Adrenal gland (tissue), 12 donors: Measurements from ENCODE around the gene PEPD. TPM values are rescaled to one million over a fixed set of nuclear protein-coding genes. Genes with fewer than 3 reads are reported as not detected.

Source experiments
- DNase-seq, 7 donors: peaks; one replicate each; pipeline ENCODE4 v3.0.0-alpha.2; 2019 to 2020
- H3K27ac ChIP-seq, 5 donors: fragments of 200-600 bp; sonication (generic) in 4 of 5; 1 replicate in 3 of 5; 2 replicates in 2 of 5; pipeline versions ENCODE4 v1.5.1 to v1.8.0; 2016 to 2020; ENCODE audit warnings: mild to moderate bottlenecking in 1 of 5
- H3K27me3 ChIP-seq: fragments of 200-600 bp; 2 replicates; pipeline ENCODE4 v1.8.0; 2021
- H3K36me3 ChIP-seq, 2 donors: fragments of 200-600 bp; replicated peaks in 1 of 2; 1 replicate in 1 of 2; 2 replicates in 1 of 2; pipeline versions ENCODE4 v1.5.1 to v1.8.0; 2018 to 2022
- H3K4me1 ChIP-seq, 2 donors: fragments of 200-600 bp; replicated peaks in 1 of 2; 1 replicate in 1 of 2; 2 replicates in 1 of 2; pipeline versions ENCODE4 v1.5.1 to v1.8.0; 2018 to 2021
- H3K4me3 ChIP-seq, 4 donors: fragments of 200-600 bp; sonication (generic) in 3 of 4; one replicate each; pipeline ENCODE4 v1.5.1; 2016 to 2018
- H3K9me3 ChIP-seq, 3 donors: fragments of 200-600 bp; sonication (generic) in 1 of 3; replicated peaks in 1 of 3; 1 replicate in 2 of 3; 2 replicates in 1 of 3; pipeline versions ENCODE4 v1.5.1 to v1.8.0; 2016 to 2021
- CTCF ChIP-seq, 6 experiments: fragments of 450-650 bp in 4 of 6; fragments of 200-600 bp in 2 of 6; sonication (generic) in 1 of 6; IDR thresholded peaks; 1 replicate in 5 of 6; 2 replicates in 1 of 6; pipeline versions ENCODE4 v1.5.1 to v1.8.0; 2016 to 2021; ENCODE audit warnings: antibody characterized with exemption in 6 of 6, mild to moderate bottlenecking in 2 of 6, moderate library complexity in 1 of 6
- POLR2A ChIP-seq, 2 donors: fragments of 450-650 bp; IDR thresholded peaks; one replicate each; pipeline ENCODE4 v1.6.1; 2017; ENCODE audit warnings: antibody characterized with exemption in 2 of 2, mild to moderate bottlenecking in 2 of 2, moderate library complexity in 1 of 2
- WGBS, 4 donors: extraction: QIAGEN DNeasy Blood & Tissue Kit in 2 of 4; methylation state at CpG; one replicate each; pipeline versions ENCODE4 v1.1.5 to v1.1.7; 2013 to 2017; 5-methylcytosine and 5-hydroxymethylcytosine counted together
- intact Hi-C, 2 donors: fragments of 100-400 bp; cut with DNase I; formaldehyde crosslinking; loops; one replicate each; pipeline versions ENCODE4 v1.14.1 to v1.15.0; 2022 to 2023
- polyA plus RNA-seq, 3 donors: library from polyadenylated mRNA; stranded (reverse); fragments of 200-250 nt in 2 of 3; fragments of 350-450 nt in 1 of 3; fragmentation: Illumina TruSeq in 1 of 3; extraction: RNeasy Lipid Tissue Mini Kit (QIAGEN cat#74804) in 1 of 3; gene quantifications; one replicate each; pipeline ENCODE4 v1.2.3, GENCODE V29; 2013 to 2014
- total RNA-seq, 9 donors: library from RNA; depleted of rRNA in 4 of 9; stranded (reverse); fragments of >200 nt in 4 of 9; fragments of 120-200 nt in 1 of 9; fragmentation: NEBNext Ultra II Directional in 1 of 9; extraction: Animal tissue kit (Norgen Biotek cat#: 25700) in 1 of 9; gene quantifications; one replicate each; pipeline versions ENCODE4 v1.1.0 to v1.2.4, GENCODE V29; 2013 to 2023
- donor health status: healthy with polysubstance abuse.
- donor health status: Bipolar disorder and iron deficiency.
- donor health status: DM: yes; HTN: yes; CAD: no.
- donor health status: DM: no; HTN: no; CAD: no.
- donor health status: DM: no; HTN: no; CAD: no.
- donor health status: DM: yes; HTN: yes; CAD: no.

Gene PEPD
- total and polyA plus RNA-seq, 12 donors, result 24.4 to 311 (median 116) TPM

GRCh38 chr19:33405254-33405552 is 116.4 kb downstream of the PEPD start:
- Histone ChIP-seq H3K9me3 (no peaks in the 10 kb centered on the region), H3K4me3 (no peak overlapping the region), H3K36me3 (no peaks in the 10 kb centered on the region), H3K27ac (no peak overlapping the region), H3K27me3 (no peaks in the 10 kb centered on the region), H3K4me1 (no peaks in the 10 kb centered on the region)
- WGBS, 4 donors, result 69 to 100% (median 89%) methylated on average over 3 to 8 of the region's 8 CpGs
- intact Hi-C loops, result loop anchor here (5.0 to 10.0 kb wide), 2 partner anchors 163 to 260 kb away; no protein-coding TSS in a partner anchor
- DNase-seq, result peak in 1 of 7 donors; percentile 11
- TF ChIP-seq POLR2A (IDR thresholded peaks at IDR 0.05) (no peak), CTCF (IDR thresholded peaks at IDR 0.05) (no peak)

GRCh38 chr19:33404506-33405253 is 116.9 kb downstream of the PEPD start:
- TF ChIP-seq POLR2A (IDR thresholded peaks at IDR 0.05) (no peak), CTCF (IDR thresholded peaks at IDR 0.05) (no peak)
- H3K27me3 ChIP-seq, result no peaks in the 10 kb centered on the region
- H3K36me3 ChIP-seq, result no peaks in the 10 kb centered on the region
- no peaks in the 10 kb centered on the region for H3K9me3 ChIP-seq
- 72 to 84% (median 81%) methylated on average over 17 to 18 of the region's 18 CpGs for WGBS, 4 donors
- peak in 1 of 7 donors; percentile 11 for DNase-seq
- H3K4me1 ChIP-seq, result no peaks in the 10 kb centered on the region
- intact Hi-C loops, result loop anchor here (5.0 to 10.0 kb wide), 2 partner anchors 162 to 260 kb away; no protein-coding TSS in a partner anchor
- H3K27ac ChIP-seq, result no peak overlapping the region
- no peak overlapping the region for H3K4me3 ChIP-seq

- Histone ChIP-seq H3K27me3 (no peaks in the 10 kb centered on the region), H3K27ac (no peak overlapping the region), H3K36me3 (no peaks in the 10 kb centered on the region), H3K4me1 (no peaks in the 10 kb centered on the region), H3K9me3 (no peaks in the 10 kb centered on the region), H3K4me3 (no peak overlapping the region)
- peak in 1 of 7 donors; percentile 3 for DNase-seq
- 87 to 100% (median 93%) methylated on average over 3 to 6 of the region's 6 CpGs for WGBS, 4 donors
- TF ChIP-seq POLR2A (IDR thresholded peaks at IDR 0.05), result no peak
- intact Hi-C loops, result loop anchor here in 1 of 2 donors (10.0 kb wide), 1 partner anchor 259 kb away; no protein-coding TSS in a partner anchor
These were observed 117.7 kb downstream of the PEPD start for GRCh38 chr19:33403973-33404304.

GRCh38 chr19:33403221-33403972 is 118.2 kb downstream of the PEPD start:
- peak in 1 of 7 donors; percentile 10 for DNase-seq
- H3K27me3 ChIP-seq, result no peaks in the 10 kb centered on the region
- H3K4me3 ChIP-seq, result no peak overlapping the region
- H3K36me3 ChIP-seq, result no peaks in the 10 kb centered on the region
- no peaks in the 10 kb centered on the region for H3K4me1 ChIP-seq
- no peak overlapping the region for H3K27ac ChIP-seq
- intact Hi-C loops, result loop anchor here in 1 of 2 donors (10.0 kb wide), 1 partner anchor 259 kb away; no protein-coding TSS in a partner anchor
- TF ChIP-seq POLR2A (IDR thresholded peaks at IDR 0.05) (no peak), CTCF (IDR thresholded peaks at IDR 0.05) (no peak)
- WGBS, 4 donors, result 77 to 94% (median 89%) methylated on average over 6 to 18 of the region's 18 CpGs
- H3K9me3 ChIP-seq, result no peaks in the 10 kb centered on the region
